Central memory CD8-positive, alpha-beta T cell (primary cell): ENCODE results near the gene TWNK.
"Not testable (repeated sequence)": the region's sequence is repeated elsewhere in the genome, so short reads cannot be mapped to it uniquely, and the experiment has no call there.

Source experiments
- ATAC-seq: fragments of 150-1000 bp; cut with Tn5 transposase; replicated peaks from 2 replicates; pipeline ENCODE4 v1.10.0; 2022; ENCODE audit warnings: mild to moderate bottlenecking, moderate FRiP score, moderate number of reproducible peaks; ENCODE audit not compliant: poor library complexity, severe bottlenecking; ENCODE audit errors: extremely low read depth
- DNase-seq, 2 donors: peaks; one replicate each; pipeline ENCODE4 v3.0.0; 2021; ENCODE audit warnings: low spot score in 2 of 2
- H3K27ac Mint-ChIP-seq: one replicate; pipeline ENCODE4 v1.8.0; 2022; ENCODE audit warnings: low read depth, mild to moderate bottlenecking, moderate library complexity, mixed read lengths
- H3K27me3 Mint-ChIP-seq: one replicate; pipeline ENCODE4 v1.8.0; 2022; ENCODE audit warnings: mixed read lengths
- H3K36me3 Mint-ChIP-seq: one replicate; pipeline ENCODE4 v1.8.0; 2022; ENCODE audit warnings: mild to moderate bottlenecking, moderate library complexity, mixed read lengths; ENCODE audit not compliant: insufficient read depth
- H3K4me1 Mint-ChIP-seq: one replicate; pipeline ENCODE4 v1.8.0; 2022; ENCODE audit warnings: mixed read lengths
- H3K4me3 Mint-ChIP-seq: one replicate; pipeline ENCODE4 v1.8.0; 2022; ENCODE audit warnings: mild to moderate bottlenecking, moderate library complexity, mixed read lengths
- H3K9me3 Mint-ChIP-seq: one replicate; pipeline ENCODE4 v1.8.0; 2022; ENCODE audit warnings: mixed read lengths

TWNK gene

GRCh38 chr10:101033276-101033675 is 45.9 kb downstream of the TWNK start:
- H3K27ac Mint-ChIP-seq: no peak overlapping the region
- DNase-seq (no peak), ATAC-seq (no peak)
- peaks cover 29% of the 10 kb centered on the region for H3K4me1 Mint-ChIP-seq
- H3K9me3 Mint-ChIP-seq: no peaks in the 10 kb centered on the region
- peaks cover 2% of the 10 kb centered on the region for H3K27me3 Mint-ChIP-seq
- H3K36me3 Mint-ChIP-seq: peaks cover 12% of the 10 kb centered on the region
- H3K4me3 Mint-ChIP-seq: peak overlapping the region; percentile 38

GRCh38 chr10:101034404-101034803 is 47.1 kb downstream of the TWNK start:
- Mint-ChIP-seq H3K4me1 (peaks cover 29% of the 10 kb centered on the region), H3K36me3 (peaks cover 12% of the 10 kb centered on the region)
- not testable (repeated sequence) for H3K27me3 Mint-ChIP-seq, H3K27ac Mint-ChIP-seq, H3K4me3 Mint-ChIP-seq, ATAC-seq, H3K9me3 Mint-ChIP-seq, DNase-seq

- ATAC-seq: no peak
- Mint-ChIP-seq H3K4me3 (no peak overlapping the region), H3K9me3 (no peaks in the 10 kb centered on the region), H3K4me1 (peaks cover 29% of the 10 kb centered on the region), H3K36me3 (peaks cover 14% of the 10 kb centered on the region), H3K27ac (no peak overlapping the region), H3K27me3 (no peaks in the 10 kb centered on the region)
- no peak for DNase-seq
These were observed 48.0 kb downstream of the TWNK start for GRCh38 chr10:101035314-101035713.

- H3K4me1 Mint-ChIP-seq: peaks cover 27% of the 10 kb centered on the region
- no peak for DNase-seq
- no peaks in the 10 kb centered on the region for H3K27me3 Mint-ChIP-seq
- H3K27ac Mint-ChIP-seq: no peak overlapping the region
- no peak overlapping the region for H3K4me3 Mint-ChIP-seq
- peaks cover 12% of the 10 kb centered on the region for H3K36me3 Mint-ChIP-seq
- H3K9me3 Mint-ChIP-seq: no peaks in the 10 kb centered on the region
- no peak for ATAC-seq
These were observed 48.8 kb downstream of the TWNK start for GRCh38 chr10:101035916-101036702.

- ATAC-seq: no peak
These were observed 49.4 kb downstream of the TWNK start for GRCh38 chr10:101036726-101037125.

GRCh38 chr10:101038484-101038883 is 51.1 kb downstream of the TWNK start:
- ATAC-seq: no peak
- Mint-ChIP-seq H3K27me3 (no peaks in the 10 kb centered on the region), H3K36me3 (peaks cover 11% of the 10 kb centered on the region), H3K9me3 (no peaks in the 10 kb centered on the region), H3K4me1 (peaks cover 24% of the 10 kb centered on the region), H3K27ac (no peak overlapping the region), H3K4me3 (no peak overlapping the region)
- DNase-seq: no peak

More at GRCh38 chr10:101036726-101037125, 49.4 kb downstream of the TWNK start:
- Mint-ChIP-seq H3K27ac (no peak overlapping the region), H3K36me3 (peaks cover 6% of the 10 kb centered on the region), H3K4me1 (peaks cover 25% of the 10 kb centered on the region), H3K9me3 (no peaks in the 10 kb centered on the region), H3K4me3 (no peak overlapping the region), H3K27me3 (no peaks in the 10 kb centered on the region)
- no peak for DNase-seq

- Mint-ChIP-seq H3K4me1 (peaks cover 23% of the 10 kb centered on the region), H3K9me3 (no peaks in the 10 kb centered on the region), H3K36me3 (peaks cover 13% of the 10 kb centered on the region), H3K27ac (no peak overlapping the region), H3K4me3 (no peak overlapping the region), H3K27me3 (no peaks in the 10 kb centered on the region)
- ATAC-seq (no peak), DNase-seq (no peak)
These were observed 52.7 kb downstream of the TWNK start for GRCh38 chr10:101040061-101040460.

GRCh38 chr10:101040851-101041250 is 53.5 kb downstream of the TWNK start:
- no peaks in the 10 kb centered on the region for H3K9me3 Mint-ChIP-seq
- peak overlapping the region; percentile 41 for H3K27ac Mint-ChIP-seq
- H3K27me3 Mint-ChIP-seq: peaks cover under 1% of the 10 kb centered on the region
- H3K4me3 Mint-ChIP-seq: no peak overlapping the region
- DNase-seq: no peak
- peaks cover 23% of the 10 kb centered on the region for H3K4me1 Mint-ChIP-seq
- peaks cover 13% of the 10 kb centered on the region for H3K36me3 Mint-ChIP-seq
- no peak for ATAC-seq

GRCh38 chr10:101041252-101041761 is 54.0 kb downstream of the TWNK start:
- no peak overlapping the region for H3K4me3 Mint-ChIP-seq
- no peaks in the 10 kb centered on the region for H3K9me3 Mint-ChIP-seq
- H3K36me3 Mint-ChIP-seq: peaks cover 13% of the 10 kb centered on the region
- ATAC-seq: peak; percentile 91
- H3K27ac Mint-ChIP-seq: peak overlapping the region; percentile 41
- H3K27me3 Mint-ChIP-seq: peaks cover 5% of the 10 kb centered on the region
- peaks cover 23% of the 10 kb centered on the region for H3K4me1 Mint-ChIP-seq
- DNase-seq: peak; percentile 52 to 67

GRCh38 chr10:101042118-101042517 is 54.8 kb downstream of the TWNK start:
- peak overlapping the region; percentile 97 for H3K4me3 Mint-ChIP-seq
- no peaks in the 10 kb centered on the region for H3K9me3 Mint-ChIP-seq
- H3K4me1 Mint-ChIP-seq: peaks cover 23% of the 10 kb centered on the region
- ATAC-seq (no peak), DNase-seq (no peak)
- peak overlapping the region; percentile 94 for H3K27ac Mint-ChIP-seq
- H3K27me3 Mint-ChIP-seq: peaks cover 14% of the 10 kb centered on the region
- H3K36me3 Mint-ChIP-seq: peaks cover 13% of the 10 kb centered on the region

GRCh38 chr10:101042667-101043362 is 55.5 kb downstream of the TWNK start:
- peaks cover 21% of the 10 kb centered on the region for H3K27me3 Mint-ChIP-seq
- H3K9me3 Mint-ChIP-seq: no peaks in the 10 kb centered on the region
- H3K4me1 Mint-ChIP-seq: peaks cover 23% of the 10 kb centered on the region
- DNase-seq: peak; percentile 54 to 55
- peak; percentile 68 for ATAC-seq
- peak overlapping the region; percentile 97 for H3K4me3 Mint-ChIP-seq
- H3K36me3 Mint-ChIP-seq: peaks cover 10% of the 10 kb centered on the region
- H3K27ac Mint-ChIP-seq: peak overlapping the region; percentile 94

- DNase-seq (no peak), ATAC-seq (no peak)
- Mint-ChIP-seq H3K4me1 (peaks cover 24% of the 10 kb centered on the region), H3K36me3 (peaks cover 10% of the 10 kb centered on the region), H3K27ac (peak overlapping the region; percentile 94), H3K9me3 (no peaks in the 10 kb centered on the region), H3K27me3 (peaks cover 26% of the 10 kb centered on the region), H3K4me3 (peak overlapping the region; percentile 97)
These were observed 56.0 kb downstream of the TWNK start for GRCh38 chr10:101043363-101043707.
